ENCODE results near the gene IDH3B. TPM values are rescaled to one million over a fixed set of nuclear protein-coding genes. Genes with fewer than 3 reads are reported as not detected.

Gene IDH3B
- total and polyA plus RNA-seq, 2 donors (not counting 3 experiments of a cell fraction or from before 2014, with no cell fraction given): 86.9 to 177 TPM

GRCh38 chr20:2618815-2619214 is 45.2 kb downstream of the IDH3B start:
- CTCF ChIA-PET: no interaction called here
- Histone ChIP-seq H3K36me3 (ENCODE audit: control insufficient read depth in 2 of 2, extremely low read depth in 1 of 2, insufficient read depth in 2 of 2, low read length in 2 of 2) (no peaks in the 10 kb centered on the region), H2AFZ (ENCODE audit: low read depth, low read length) (no peak overlapping the region), H3K9me1 (replicated peaks; ENCODE audit: control insufficient read depth, extremely low read depth, insufficient read depth, low read length) (no peaks in the 10 kb centered on the region), H4K20me1 (replicated peaks; ENCODE audit: control insufficient read depth, extremely low read depth, insufficient read depth, low read length) (no peaks in the 10 kb centered on the region), H3K4me2 (ENCODE audit: insufficient read depth, low read length) (no peak overlapping the region), H3K27ac (ENCODE audit: insufficient read depth, low read depth, low read length) (no peak overlapping the region), H3K9ac (replicated peaks; ENCODE audit: extremely low read depth, insufficient read depth, low read length) (no peak overlapping the region), H3K9me3 (replicated peaks; ENCODE audit: control insufficient read depth, insufficient read depth, low read length) (no peaks in the 10 kb centered on the region), H3K4me3 (replicated peaks in 1 of 3; ENCODE audit: insufficient read depth in 1 of 3, low read depth in 1 of 3, low read length in 3 of 3) (no peak overlapping the region), H3K4me1 (ENCODE audit: control insufficient read depth, extremely low read depth, insufficient read depth, low read length) (no peaks in the 10 kb centered on the region), H3K79me2 (ENCODE audit: control insufficient read depth, insufficient read depth, low read length) (no peaks in the 10 kb centered on the region), H3K27me3 (ENCODE audit: control insufficient read depth in 2 of 2, insufficient read depth in 2 of 2, low read length in 2 of 2) (peaks cover 0 to 3% of the 10 kb centered on the region in 2 experiments)
- POLR2A ChIA-PET: no interaction called here
- TF ChIP-seq MYC (IDR thresholded peaks at IDR 0.05; ENCODE audit: low read depth, low read length) (no peak), JUN (IDR thresholded peaks at IDR 0.05; ENCODE audit: borderline replicate concordance, insufficient read depth, insufficient read length, low read depth) (no peak), FOS (IDR thresholded peaks at IDR 0.05; ENCODE audit: borderline replicate concordance, insufficient read depth, low read length) (no peak), POLR2AphosphoS5 (IDR thresholded peaks at IDR 0.05; ENCODE audit: insufficient read depth, low read depth, low read length) (no peak), EZH2 (IDR thresholded peaks at IDR 0.05; ENCODE audit: borderline replicate concordance, low read depth, low read length, severe bottlenecking) (no peak), POLR2A (IDR thresholded peaks at IDR 0.05; ENCODE audit: low read depth, low read length) (no peak), CTCF (IDR thresholded peaks at IDR 0.05; ENCODE audit: extremely low read depth in 1 of 2, insufficient read depth in 1 of 2, low read depth in 1 of 2, low read length in 2 of 2) (no peak), GATA2 (IDR thresholded peaks at IDR 0.05; ENCODE audit: insufficient read depth, insufficient read length, low read depth, low read length) (no peak)
- TF ChIP-seq, protein P1, sequence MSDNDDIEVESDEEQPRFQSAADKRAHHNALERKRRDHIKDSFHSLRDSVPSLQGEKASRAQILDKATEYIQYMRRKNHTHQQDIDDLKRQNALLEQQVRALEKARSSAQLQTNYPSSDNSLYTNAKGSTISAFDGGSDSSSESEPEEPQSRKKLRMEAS (IDR thresholded peaks at IDR 0.05; ENCODE audit: insufficient read depth, insufficient read length): no peak
- no peak for DNase-seq (ENCODE audit: low read depth, low spot score)
- BruUV-seq (replicated peaks): no TSS peak
- no peak for FAIRE-seq
- intact Hi-C loops (cut with micrococcal nuclease): no loop called here
- dilution Hi-C loops (cut with MboI; ENCODE audit: extremely low pct_ligation_motif_present, low sequenced_read_pairs): no loop called here
